HL-60 (cell line): ENCODE data around the gene F8.

Experiments used
- DNase-seq, 2 experiments: peaks; one replicate each; pipeline ENCODE4 v3.0.0-alpha.2; 2010 to 2020; ENCODE audit warnings: low read depth in 1 of 2, low spot score in 1 of 2
- H3K27ac ChIP-seq: fragments of 250-450 bp; sonication (Bioruptor Pico); replicated peaks from 2 replicates; pipeline ENCODE4 v1.5.1; 2020; ENCODE audit warnings: mild to moderate bottlenecking, moderate library complexity
- H3K27me3 ChIP-seq: fragments of 250-450 bp; sonication (Bioruptor Pico); 2 replicates; pipeline ENCODE4 v1.5.1; 2021; ENCODE audit warnings: mild to moderate bottlenecking, moderate library complexity; ENCODE audit not compliant: insufficient read depth, poor library complexity, severe bottlenecking
- H3K4me3 ChIP-seq: replicated peaks from 2 replicates; pipeline ENCODE4 v1.5.1; 2011; ENCODE audit warnings: mild to moderate bottlenecking, control low read depth, low read length; ENCODE audit not compliant: insufficient read depth
- CTCF ChIP-seq: IDR thresholded peaks from one replicate; pipeline ENCODE4 v1.5.1; 2011; ENCODE audit warnings: low read length, control low read depth, inconsistent platforms; ENCODE audit not compliant: insufficient read depth
- GABPA ChIP-seq: IDR thresholded peaks from 2 replicates; pipeline ENCODE4 v1.6.1; 2012; ENCODE audit warnings: low read depth
- POLR2AphosphoS5 ChIP-seq: IDR thresholded peaks from 2 replicates; pipeline ENCODE4 v1.6.1; 2012; ENCODE audit warnings: low read depth
- REST ChIP-seq: IDR thresholded peaks from 2 replicates; pipeline ENCODE4 v1.6.1; 2012; ENCODE audit warnings: low read depth; ENCODE audit not compliant: insufficient replicate concordance
- SPI1 ChIP-seq: IDR thresholded peaks from 2 replicates; pipeline ENCODE4 v1.6.1; 2012; ENCODE audit warnings: low read depth, mild to moderate bottlenecking, borderline replicate concordance

The F8 gene

GRCh38 chrX:154850957-154851611, 171.4 kb downstream of the F8 start:
- TF ChIP-seq GABPA (no peak), REST (no peak), SPI1 (no peak), CTCF (no peak), POLR2AphosphoS5 (no peak)
- no peak for DNase-seq
- H3K27me3 ChIP-seq = no peaks in the 10 kb centered on the region
- no peak overlapping the region for H3K4me3 ChIP-seq
- H3K27ac ChIP-seq = no peak overlapping the region

GRCh38 chrX:154840856-154841255, 181.7 kb downstream of the F8 start:
- Histone ChIP-seq H3K27ac (no peak overlapping the region), H3K27me3 (no peaks in the 10 kb centered on the region), H3K4me3 (no peak overlapping the region)
- DNase-seq = peak; percentile 12 to 20
- TF ChIP-seq CTCF = no peak
- no peak for TF ChIP-seq SPI1
- no peak for TF ChIP-seq POLR2AphosphoS5
- TF ChIP-seq GABPA = no peak
- TF ChIP-seq REST = no peak

GRCh38 chrX:154836163-154836562, 186.4 kb downstream of the F8 start:
- H3K4me3 ChIP-seq = no peak overlapping the region
- H3K27ac ChIP-seq = no peak overlapping the region
- DNase-seq = no peak
- no peaks in the 10 kb centered on the region for H3K27me3 ChIP-seq
- TF ChIP-seq REST (no peak), GABPA (no peak)
